ENCODE results near the gene CST8.
"Not testable (repeated sequence)": the region's sequence is repeated elsewhere in the genome, so short reads cannot be mapped to it uniquely, and the experiment has no call there.

The CST8 gene

DNA sequence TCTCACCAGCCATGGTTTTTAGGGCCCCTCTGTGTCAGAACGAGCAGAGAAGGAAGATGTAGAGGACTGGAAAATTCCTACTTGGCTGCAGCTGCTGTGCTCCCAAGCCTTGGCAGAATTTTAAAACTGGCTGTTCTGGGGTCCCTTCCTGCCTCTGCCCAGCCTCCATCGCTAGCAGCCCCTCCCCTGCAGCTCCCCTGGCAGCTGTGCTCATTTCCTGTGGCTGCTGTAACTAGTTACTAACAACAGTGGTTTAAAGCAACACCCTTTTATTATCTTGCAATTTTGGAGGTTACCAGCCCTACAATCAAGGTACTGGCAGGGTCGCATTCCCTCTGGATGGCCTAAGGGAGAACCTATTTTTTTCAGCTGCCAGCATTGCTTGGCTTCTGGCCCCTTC, 34.5 kb upstream of the CST8 start:
- H3K4me1 Mint-ChIP-seq: peaks cover 16% of the 10 kb centered on the region
- peaks cover 3% of the 10 kb centered on the region for H3K27me3 Mint-ChIP-seq
- no peak overlapping the region for H3K27ac Mint-ChIP-seq
- DNase-seq: no peak
- no peaks in the 10 kb centered on the region for H3K36me3 Mint-ChIP-seq
- CTCF ChIA-PET: no interaction called here
- no peaks in the 10 kb centered on the region for H3K9me3 Mint-ChIP-seq
- no peak overlapping the region for H3K4me3 Mint-ChIP-seq

DNA sequence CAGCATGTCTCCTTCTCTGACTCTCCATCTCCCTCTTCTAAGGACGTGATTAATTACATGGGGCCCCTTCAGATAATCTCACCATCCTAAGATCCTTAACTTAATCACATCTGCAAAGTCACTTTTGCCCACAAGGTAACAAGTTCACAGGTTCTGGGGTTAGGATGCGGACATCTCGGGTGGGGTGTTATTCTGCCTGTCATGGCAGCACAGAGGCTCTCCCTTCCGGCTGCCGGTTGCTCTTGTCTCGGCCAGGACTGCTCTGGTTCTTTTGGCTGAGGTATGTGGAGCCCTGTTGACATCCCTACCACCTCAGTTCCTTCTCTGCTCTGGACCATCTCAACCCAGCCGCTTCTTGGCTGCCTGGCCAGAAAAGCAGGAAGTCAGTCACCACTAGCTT, 34.0 kb upstream of the CST8 start:
- Mint-ChIP-seq H3K27me3 (peaks cover 3% of the 10 kb centered on the region), H3K36me3 (no peaks in the 10 kb centered on the region), H3K4me1 (peaks cover 16% of the 10 kb centered on the region), H3K9me3 (no peaks in the 10 kb centered on the region), H3K4me3 (no peak overlapping the region), H3K27ac (no peak overlapping the region)
- DNase-seq: no peak
- CTCF ChIA-PET: no interaction called here

DNA sequence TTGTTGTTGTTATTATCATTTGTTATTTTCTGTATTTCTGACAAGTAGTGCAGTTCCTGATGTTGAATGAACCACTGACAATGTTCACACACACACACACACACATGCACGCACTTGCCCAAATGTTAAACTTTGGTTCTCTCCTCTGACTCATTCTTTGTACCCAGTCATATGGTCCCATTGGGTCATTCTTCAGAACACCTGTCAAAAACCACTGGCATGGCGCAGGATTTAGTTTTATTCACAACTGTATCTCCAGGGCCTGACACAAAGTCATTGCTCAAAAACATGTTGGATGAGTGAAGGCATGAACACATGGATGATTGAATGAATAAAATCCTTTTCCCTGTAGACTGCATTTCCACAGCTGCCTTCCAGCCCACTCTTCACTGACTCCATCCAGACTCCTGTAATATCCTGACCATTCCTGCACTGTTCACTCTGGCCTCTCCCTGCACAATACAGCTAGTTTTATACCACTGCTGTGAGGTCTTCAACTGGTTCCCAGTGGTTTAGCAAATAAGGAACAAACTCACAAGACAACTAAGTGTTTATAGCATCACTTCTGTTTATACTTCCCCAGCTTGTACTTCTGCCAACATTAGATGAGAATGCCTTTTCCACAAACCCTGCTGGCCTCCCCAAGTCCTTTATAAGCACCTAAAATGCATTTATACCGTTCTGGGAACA, 31.3 kb upstream of the CST8 start:
- no peak overlapping the region for H3K27ac Mint-ChIP-seq
- H3K36me3 Mint-ChIP-seq: no peaks in the 10 kb centered on the region
- no peak overlapping the region for H3K4me3 Mint-ChIP-seq
- H3K9me3 Mint-ChIP-seq: no peaks in the 10 kb centered on the region
- CTCF ChIA-PET: no interaction called here
- peaks cover 16% of the 10 kb centered on the region for H3K4me1 Mint-ChIP-seq
- peaks cover 3% of the 10 kb centered on the region for H3K27me3 Mint-ChIP-seq
- DNase-seq: no peak

DNA sequence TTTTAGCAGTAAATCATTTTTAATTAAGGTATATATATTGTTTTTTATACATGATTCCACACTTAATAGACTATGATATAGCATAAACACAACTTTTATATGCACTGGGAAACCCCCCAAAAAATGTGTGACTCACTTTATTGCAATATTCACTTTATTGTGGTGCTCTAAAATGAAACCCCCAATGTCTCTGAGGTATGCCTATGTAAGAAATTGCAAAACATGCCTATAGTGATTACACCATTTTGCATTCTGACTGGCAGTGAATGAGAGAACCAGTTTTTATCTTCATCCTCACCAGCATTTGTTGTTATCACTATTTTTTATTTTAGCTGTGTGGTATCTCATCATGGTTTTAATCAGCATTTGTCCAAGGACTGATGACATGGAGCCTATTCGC, 29.7 kb upstream of the CST8 start:
- Mint-ChIP-seq H3K4me3 (no peak overlapping the region), H3K4me1 (peaks cover 11% of the 10 kb centered on the region), H3K9me3 (peaks cover 3% of the 10 kb centered on the region), H3K27ac (no peak overlapping the region), H3K27me3 (peaks cover 3% of the 10 kb centered on the region), H3K36me3 (no peaks in the 10 kb centered on the region)
- CTCF ChIA-PET: no interaction called here
- no peak for DNase-seq

DNA sequence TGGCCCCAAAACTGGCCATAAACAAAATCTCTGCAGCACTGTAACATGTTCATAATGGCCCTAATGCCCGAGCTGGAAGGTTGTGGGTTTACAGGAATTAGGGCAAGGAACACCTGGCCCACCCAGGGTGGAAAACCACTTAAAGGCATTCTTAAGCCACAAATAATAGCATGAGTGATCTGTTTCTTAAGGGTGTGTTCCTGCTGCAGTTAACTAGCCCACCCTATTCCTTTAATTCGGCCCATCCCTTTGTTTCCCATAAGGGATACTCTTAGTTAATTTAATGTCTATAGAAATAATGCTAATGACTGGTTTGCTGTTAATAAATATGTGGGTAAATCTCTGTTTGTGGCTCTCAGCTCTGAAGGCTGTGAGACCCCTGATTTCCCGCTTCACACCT, 24.0 kb upstream of the CST8 start:
- H3K27me3 Mint-ChIP-seq, DNase-seq, CTCF ChIA-PET, H3K4me3 Mint-ChIP-seq, H3K4me1 Mint-ChIP-seq, H3K36me3 Mint-ChIP-seq, H3K27ac Mint-ChIP-seq: not testable (repeated sequence)
- H3K9me3 Mint-ChIP-seq: peaks cover 15% of the 10 kb centered on the region

DNA sequence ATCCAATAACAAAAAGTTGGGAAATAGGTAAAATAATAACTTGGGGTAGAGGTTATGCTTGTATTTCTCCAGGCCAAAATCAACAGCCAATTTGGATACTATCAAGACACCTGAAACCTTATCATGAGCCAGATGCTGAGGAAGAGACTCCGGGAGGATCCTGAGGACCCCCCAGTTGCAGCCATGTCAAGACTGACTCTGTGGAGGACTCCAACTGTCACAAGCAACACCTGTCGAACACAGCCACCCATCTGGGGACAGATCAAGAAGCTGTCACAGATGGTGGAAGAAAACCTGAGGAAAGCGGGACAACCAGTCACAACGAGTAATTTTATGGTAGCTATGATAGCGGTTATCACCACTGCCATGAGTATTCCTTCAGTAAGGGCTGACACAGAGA, 18.6 kb upstream of the CST8 start:
- CTCF ChIA-PET, H3K27me3 Mint-ChIP-seq, H3K4me3 Mint-ChIP-seq, H3K9me3 Mint-ChIP-seq, H3K27ac Mint-ChIP-seq, DNase-seq, H3K36me3 Mint-ChIP-seq, H3K4me1 Mint-ChIP-seq: not testable (repeated sequence)

DNA sequence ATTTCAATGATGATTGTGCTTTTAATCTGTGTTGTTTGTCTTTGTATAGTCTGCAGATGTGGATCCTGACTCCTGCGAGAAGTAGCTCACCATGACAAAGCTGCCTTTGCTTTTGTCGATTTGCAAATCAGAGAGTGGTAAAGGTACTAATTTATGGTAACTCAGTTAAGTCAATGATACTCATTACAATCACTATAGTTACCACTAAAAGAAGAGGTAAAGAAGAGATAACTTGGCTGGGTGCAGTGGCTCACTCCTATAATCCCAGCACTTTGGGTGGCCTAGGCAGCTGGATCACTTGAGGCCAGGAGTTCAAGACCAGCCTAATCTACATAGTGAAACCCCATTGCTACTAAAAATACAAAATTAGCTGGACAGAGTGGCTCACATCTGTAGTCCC, 17.6 kb upstream of the CST8 start:
- H3K36me3 Mint-ChIP-seq, H3K9me3 Mint-ChIP-seq, H3K27ac Mint-ChIP-seq, H3K27me3 Mint-ChIP-seq, H3K4me1 Mint-ChIP-seq, H3K4me3 Mint-ChIP-seq, DNase-seq, CTCF ChIA-PET: not testable (repeated sequence)

DNA sequence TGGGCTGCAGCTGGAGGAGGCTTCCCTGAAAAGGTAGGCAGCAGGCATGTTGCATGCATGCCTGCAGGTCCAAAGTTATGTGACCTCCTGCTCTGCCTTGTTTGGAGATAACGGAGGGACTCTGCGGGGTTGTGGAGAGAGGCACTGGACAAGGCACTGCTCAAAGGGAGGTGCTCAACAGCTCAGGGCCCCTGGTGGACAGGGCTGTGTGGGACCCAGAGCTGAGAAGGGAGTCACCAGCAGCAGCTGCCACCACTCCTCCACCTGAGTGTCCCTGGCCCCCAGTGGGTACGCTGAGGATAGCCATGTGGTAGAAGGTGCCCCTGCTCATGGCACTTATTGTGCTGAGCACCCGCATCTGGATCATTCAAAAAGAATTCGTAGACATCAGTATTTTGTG, 15.5 kb upstream of the CST8 start:
- Mint-ChIP-seq H3K4me1 (no peaks in the 10 kb centered on the region), H3K27ac (no peak overlapping the region), H3K4me3 (no peak overlapping the region), H3K36me3 (no peaks in the 10 kb centered on the region), H3K9me3 (no peaks in the 10 kb centered on the region), H3K27me3 (no peaks in the 10 kb centered on the region)
- DNase-seq: no peak
- CTCF ChIA-PET: no interaction called here

DNA sequence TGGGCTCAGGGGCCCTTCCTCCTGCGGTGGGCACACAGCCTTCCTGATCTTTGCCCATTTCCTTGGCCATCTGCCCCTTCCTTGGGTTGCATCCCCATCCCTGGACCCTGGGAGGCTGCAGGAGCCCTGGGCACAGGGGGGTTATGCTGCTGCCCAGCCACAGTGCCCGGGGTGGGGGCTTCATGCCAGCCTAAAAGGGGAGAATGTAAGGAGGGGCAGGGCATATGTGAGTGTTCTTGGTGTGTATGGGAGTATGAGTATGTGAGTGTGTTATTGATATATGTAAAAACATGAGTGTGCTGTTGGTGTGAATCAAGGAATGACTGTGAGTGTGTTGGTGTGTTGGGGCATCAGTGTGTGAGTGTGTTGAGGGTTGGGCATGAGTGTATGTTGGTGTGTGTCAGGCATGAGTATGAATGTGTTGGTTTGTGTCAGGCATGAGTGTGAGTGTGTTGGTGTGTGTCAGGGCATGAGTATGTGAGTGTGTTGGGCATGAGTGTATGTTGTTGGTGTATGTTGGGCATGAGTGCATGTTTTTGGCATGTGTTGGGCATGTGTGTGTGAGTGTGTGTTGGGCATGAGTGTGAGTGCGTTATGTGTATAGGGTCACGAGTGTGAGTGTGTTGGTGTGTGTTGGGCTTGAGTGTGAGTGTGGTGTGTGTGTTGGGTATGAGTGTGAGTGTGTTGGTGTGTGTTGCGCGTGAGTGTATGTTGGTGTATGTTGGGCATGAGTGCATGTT, 14.7 kb upstream of the CST8 start:
- H3K4me1 Mint-ChIP-seq: no peaks in the 10 kb centered on the region
- CTCF ChIA-PET: no interaction called here
- no peaks in the 10 kb centered on the region for H3K9me3 Mint-ChIP-seq
- no peak for DNase-seq
- no peak overlapping the region for H3K4me3 Mint-ChIP-seq
- no peaks in the 10 kb centered on the region for H3K27me3 Mint-ChIP-seq
- no peak overlapping the region for H3K27ac Mint-ChIP-seq
- H3K36me3 Mint-ChIP-seq: no peaks in the 10 kb centered on the region

DNA sequence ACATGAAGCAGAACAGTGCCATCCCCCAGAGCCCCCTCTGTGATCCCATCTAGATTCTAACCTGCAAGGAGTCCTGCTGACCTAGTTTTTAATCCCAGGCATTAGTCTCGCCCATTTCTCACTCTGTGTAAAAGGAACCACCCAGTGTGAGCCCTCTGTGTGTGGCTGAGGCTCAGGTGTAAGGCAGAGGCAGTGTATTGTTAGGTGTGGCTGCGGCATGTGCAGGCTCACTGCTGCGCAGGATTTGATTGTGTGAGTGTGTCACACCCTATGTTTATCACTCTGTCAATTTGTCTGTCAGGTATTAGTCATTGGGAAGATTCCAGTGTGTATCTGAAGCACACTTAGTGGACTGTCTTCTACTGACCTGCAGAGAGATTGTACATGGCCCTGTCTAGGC, 13.7 kb upstream of the CST8 start:
- Mint-ChIP-seq H3K4me3 (no peak overlapping the region), H3K27ac (no peak overlapping the region), H3K36me3 (no peaks in the 10 kb centered on the region), H3K27me3 (no peaks in the 10 kb centered on the region), H3K9me3 (no peaks in the 10 kb centered on the region), H3K4me1 (no peaks in the 10 kb centered on the region)
- no peak for DNase-seq
- CTCF ChIA-PET: no interaction called here

DNA sequence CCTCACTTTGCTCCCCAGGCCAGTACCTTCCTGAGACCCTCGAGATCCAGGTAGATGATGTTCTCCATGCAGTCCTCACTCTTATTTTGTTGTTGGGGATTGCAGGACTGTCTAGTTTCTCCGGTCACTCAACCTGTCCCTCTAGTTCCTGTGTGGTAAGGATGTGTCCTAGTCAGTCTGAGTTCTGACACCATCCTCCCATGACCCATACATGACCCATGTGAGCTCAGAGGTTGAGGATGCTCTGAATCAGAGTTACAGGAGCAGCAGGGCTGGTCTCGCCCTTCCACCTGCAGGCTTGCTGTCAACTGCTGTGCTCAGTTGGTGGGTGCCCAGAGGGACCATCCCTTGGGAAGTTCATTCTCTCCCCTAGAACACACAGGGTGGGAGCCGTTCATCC, 11.9 kb upstream of the CST8 start:
- no peaks in the 10 kb centered on the region for H3K4me1 Mint-ChIP-seq
- no peak overlapping the region for H3K27ac Mint-ChIP-seq
- CTCF ChIA-PET: no interaction called here
- H3K27me3 Mint-ChIP-seq: no peaks in the 10 kb centered on the region
- no peak overlapping the region for H3K4me3 Mint-ChIP-seq
- no peak for DNase-seq
- H3K36me3 Mint-ChIP-seq: no peaks in the 10 kb centered on the region
- H3K9me3 Mint-ChIP-seq: no peaks in the 10 kb centered on the region

DNA sequence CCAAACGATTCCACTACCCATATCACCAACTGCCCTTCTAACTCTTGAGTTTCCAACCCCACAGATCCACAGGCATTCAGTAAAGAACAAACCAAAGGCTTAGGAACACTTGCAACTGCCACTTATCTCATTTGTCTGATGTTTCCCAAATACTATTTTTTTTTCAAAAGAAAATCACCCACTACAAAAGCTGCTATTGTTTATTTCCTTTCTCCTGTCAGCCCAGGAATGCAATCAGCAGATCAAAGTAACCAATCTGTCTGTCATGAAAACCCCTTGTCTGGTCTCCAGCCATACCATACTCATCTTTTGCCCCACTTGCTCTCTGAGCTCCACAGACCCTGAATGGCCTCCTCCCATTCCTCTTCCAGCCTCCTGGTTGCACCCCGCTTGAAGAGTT, 8.8 kb upstream of the CST8 start:
- no peak for DNase-seq
- Mint-ChIP-seq H3K4me3 (no peak overlapping the region), H3K27me3 (no peaks in the 10 kb centered on the region), H3K27ac (no peak overlapping the region), H3K36me3 (no peaks in the 10 kb centered on the region), H3K4me1 (no peaks in the 10 kb centered on the region), H3K9me3 (no peaks in the 10 kb centered on the region)
- CTCF ChIA-PET: no interaction called here

DNA sequence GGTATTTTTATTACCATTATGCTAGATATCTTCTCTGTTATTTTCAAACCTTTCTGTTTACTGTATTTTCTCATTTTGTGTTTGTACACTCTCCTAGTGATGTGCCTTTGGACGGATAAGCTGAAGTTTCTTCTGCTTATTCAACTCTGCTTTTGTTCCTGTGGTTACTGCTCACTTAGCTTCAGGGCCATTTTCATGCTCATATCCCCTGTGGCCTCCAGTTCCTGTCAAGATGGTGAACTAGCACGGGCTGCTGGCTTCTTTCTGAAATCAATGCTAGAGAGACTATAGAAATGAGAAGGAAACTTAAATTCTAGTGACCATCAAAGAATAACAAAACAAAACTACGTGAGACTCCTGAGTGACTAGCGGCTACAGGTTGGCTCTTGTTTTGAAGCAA, 6.8 kb upstream of the CST8 start:
- no peaks in the 10 kb centered on the region for H3K4me1 Mint-ChIP-seq
- no peaks in the 10 kb centered on the region for H3K9me3 Mint-ChIP-seq
- H3K27me3 Mint-ChIP-seq: no peaks in the 10 kb centered on the region
- CTCF ChIA-PET: no interaction called here
- no peaks in the 10 kb centered on the region for H3K36me3 Mint-ChIP-seq
- no peak overlapping the region for H3K4me3 Mint-ChIP-seq
- no peak overlapping the region for H3K27ac Mint-ChIP-seq
- DNase-seq: no peak

DNA sequence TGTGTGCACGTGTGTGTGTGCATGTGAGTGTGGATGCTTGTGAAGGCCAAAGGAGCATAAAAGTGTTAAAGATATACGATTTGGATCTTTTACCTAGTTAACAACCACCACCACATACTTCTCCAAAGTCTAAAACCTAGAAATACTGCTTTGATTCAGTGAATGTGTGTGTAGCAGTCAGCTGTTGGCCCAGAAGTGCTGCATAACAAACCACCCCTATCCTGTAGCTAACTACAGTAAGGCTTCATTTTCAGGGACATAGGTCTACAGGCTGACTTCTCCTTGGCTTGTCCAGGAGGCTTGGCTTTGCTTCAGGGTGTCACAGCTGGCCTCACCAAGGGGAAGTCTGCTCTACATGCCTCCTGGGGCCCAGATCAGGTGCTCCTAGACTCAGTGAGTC, 2.4 kb upstream of the CST8 start:
- CTCF ChIA-PET: no interaction called here
- no peaks in the 10 kb centered on the region for H3K9me3 Mint-ChIP-seq
- no peak for DNase-seq
- H3K27me3 Mint-ChIP-seq: peaks cover 3% of the 10 kb centered on the region
- no peak overlapping the region for H3K4me3 Mint-ChIP-seq
- H3K27ac Mint-ChIP-seq: no peak overlapping the region
- no peaks in the 10 kb centered on the region for H3K36me3 Mint-ChIP-seq
- no peaks in the 10 kb centered on the region for H3K4me1 Mint-ChIP-seq

DNA sequence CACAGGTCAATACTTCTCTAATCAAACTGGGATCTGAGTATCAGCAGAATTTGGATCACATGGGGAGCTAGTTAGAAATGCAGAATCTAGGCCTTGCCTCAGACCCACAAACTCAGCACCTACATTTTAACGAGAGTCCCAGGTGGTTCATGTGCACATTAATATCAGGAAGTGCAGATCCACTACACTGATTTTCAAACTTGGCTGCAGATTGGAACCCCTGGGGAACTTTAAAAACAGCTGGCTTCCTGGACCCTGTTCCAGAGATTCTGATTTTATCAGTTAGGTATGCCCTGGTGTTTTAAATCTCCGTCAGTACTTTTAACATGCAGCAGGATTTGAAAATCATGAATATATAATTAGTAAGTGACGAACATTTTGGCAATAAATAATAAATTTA, 1.9 kb upstream of the CST8 start:
- no peaks in the 10 kb centered on the region for H3K36me3 Mint-ChIP-seq
- H3K27me3 Mint-ChIP-seq: peaks cover 3% of the 10 kb centered on the region
- H3K4me3 Mint-ChIP-seq: no peak overlapping the region
- CTCF ChIA-PET: no interaction called here
- H3K27ac Mint-ChIP-seq: no peak overlapping the region
- H3K4me1 Mint-ChIP-seq: no peaks in the 10 kb centered on the region
- no peak for DNase-seq
- no peaks in the 10 kb centered on the region for H3K9me3 Mint-ChIP-seq

DNA sequence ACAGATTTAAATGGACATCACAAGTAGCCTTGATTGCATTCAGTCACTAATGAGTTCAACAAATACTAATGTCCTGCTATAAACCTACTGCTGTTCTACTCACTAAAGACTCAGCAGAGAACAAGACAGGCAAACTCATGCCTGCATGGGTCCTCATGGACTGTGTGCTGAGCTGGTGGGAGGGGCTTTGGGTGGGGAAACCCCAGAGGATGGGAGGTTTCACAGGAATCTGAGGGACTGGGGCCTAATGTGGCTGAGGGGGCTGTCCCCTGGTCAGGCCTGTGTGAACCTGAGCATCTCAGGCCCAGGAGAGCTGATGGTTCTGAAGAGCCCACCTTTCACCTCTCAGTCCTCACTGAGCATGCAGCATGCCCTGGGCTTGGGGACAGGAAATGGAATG, 1.4 kb downstream of the CST8 start:
- DNase-seq: no peak

More for the DNA sequence above, 1.4 kb downstream of the CST8 start:
- H3K36me3 Mint-ChIP-seq: no peaks in the 10 kb centered on the region
- no peaks in the 10 kb centered on the region for H3K4me1 Mint-ChIP-seq
- peaks cover 3% of the 10 kb centered on the region for H3K27me3 Mint-ChIP-seq
- no peak overlapping the region for H3K4me3 Mint-ChIP-seq
- peaks cover 6% of the 10 kb centered on the region for H3K9me3 Mint-ChIP-seq
- CTCF ChIA-PET: no interaction called here
- H3K27ac Mint-ChIP-seq: no peak overlapping the region
